IPS DF 19.7 (cell line): Measurements from ENCODE around the gene MED12.

Experiments
- DNase-seq: peaks from one replicate; pipeline ENCODE4 v3.0.0-alpha.2; 2013; ENCODE audit warnings: low read depth, low spot score

MED12 gene

DNA sequence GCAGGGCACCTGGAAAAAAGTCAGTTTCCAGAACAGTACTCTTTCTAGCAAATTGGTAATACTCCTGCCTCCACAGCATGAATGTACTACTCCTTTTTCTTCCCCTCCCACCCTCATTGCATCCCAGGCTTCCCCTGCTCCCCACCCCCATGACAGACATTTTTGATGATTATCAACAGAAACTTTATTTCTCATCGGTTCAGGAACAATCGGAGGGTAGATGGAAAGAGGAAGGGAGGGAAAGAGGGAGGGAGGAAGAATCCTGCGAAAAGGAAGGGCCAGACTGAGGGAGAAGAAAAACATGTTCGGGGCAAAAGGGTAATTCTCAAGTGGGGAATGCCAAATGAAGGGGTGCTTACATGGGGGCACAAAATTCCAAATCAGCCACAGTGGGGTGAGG is 11.2 kb upstream of the MED12 start:
- no peak for DNase-seq

DNA sequence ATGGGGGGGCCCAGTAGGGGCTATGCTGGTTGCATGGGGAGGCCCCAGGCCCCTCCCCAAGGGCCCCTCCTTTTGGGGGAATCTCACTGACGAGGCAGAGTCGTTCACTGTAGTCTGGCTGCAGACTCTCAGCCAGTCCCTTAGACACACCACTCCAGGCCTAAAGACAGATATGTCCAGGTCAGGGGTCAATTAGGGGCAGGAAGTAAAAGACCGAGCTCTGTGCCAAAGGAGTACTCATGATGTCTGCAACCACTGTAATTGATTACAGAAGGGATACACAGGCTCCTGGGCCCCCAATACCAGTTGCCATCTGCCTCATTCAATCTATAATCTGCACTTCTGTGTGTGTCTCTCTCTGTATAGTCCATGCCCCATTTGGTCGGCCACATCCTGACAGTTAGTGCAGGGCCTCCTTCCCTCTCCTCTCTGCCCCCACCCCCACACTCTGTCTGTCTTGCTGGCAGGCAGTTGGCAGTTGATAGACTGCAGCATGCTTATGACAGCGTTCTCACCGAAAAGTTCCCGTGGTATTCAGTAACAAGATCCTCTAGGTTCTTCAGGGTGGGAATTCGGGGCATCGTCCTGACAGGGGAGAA is 10.5 kb upstream of the MED12 start:
- DNase-seq: no peak

DNA sequence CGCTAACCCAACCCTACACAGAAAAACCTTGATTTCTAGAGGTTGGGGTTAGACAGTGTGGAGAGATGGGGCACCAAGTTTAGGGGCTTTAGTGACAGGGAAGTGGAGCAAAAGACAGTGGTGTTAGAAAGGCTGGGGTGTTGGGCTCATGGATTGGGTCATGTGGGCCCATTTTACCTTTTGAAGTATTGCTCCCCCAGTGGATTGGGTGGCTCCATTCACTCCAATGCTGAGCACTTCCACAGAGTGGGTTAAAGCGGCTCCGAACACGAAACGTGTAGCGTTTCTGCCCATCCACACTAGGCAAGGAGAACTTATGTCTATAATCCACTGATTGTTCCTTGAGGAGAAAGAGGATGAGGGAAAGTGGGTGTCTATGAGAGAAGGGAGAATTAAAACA is 9.3 kb upstream of the MED12 start:
- DNase-seq: no peak

DNA sequence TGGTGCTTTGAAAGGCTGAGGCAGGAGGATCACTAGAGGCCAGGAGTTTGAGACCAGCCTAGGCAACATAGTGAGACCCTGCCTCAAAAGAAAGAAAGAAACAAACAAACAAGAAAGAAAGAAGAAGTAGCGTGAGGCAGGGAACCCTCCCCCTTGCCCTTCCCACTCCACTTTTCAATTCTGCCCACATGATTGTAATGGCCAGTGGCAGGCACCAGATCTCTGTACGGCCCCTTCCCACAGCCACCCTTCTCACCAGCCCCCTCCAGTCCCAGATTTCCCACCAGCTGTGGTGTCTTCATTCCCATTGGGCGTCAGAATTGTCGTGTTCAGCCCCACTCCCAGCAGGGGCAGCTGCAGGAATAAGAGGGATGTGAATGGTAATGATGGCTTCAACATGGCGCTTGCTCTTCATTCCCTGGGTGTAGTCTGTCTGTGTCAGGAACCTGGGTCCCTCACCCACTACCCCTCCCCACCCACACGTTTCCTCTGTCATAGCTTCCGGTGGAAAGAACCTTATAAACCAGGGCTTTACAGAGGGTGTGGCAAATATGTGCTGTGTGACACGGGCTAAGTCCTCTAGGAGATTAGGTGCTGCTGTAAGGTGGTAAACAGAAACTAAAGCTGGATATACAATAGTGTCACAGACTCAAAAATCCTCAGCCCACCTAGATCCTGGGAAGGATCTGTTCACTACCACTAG is 7.1 kb upstream of the MED12 start, which contains the start of gene IL2RG:
IL2RG (minus strand) TSS at position 437 of the 703 bp plus-strand sequence; CDS start at position 399, 38 bp downstream.
- no peak for DNase-seq

DNA sequence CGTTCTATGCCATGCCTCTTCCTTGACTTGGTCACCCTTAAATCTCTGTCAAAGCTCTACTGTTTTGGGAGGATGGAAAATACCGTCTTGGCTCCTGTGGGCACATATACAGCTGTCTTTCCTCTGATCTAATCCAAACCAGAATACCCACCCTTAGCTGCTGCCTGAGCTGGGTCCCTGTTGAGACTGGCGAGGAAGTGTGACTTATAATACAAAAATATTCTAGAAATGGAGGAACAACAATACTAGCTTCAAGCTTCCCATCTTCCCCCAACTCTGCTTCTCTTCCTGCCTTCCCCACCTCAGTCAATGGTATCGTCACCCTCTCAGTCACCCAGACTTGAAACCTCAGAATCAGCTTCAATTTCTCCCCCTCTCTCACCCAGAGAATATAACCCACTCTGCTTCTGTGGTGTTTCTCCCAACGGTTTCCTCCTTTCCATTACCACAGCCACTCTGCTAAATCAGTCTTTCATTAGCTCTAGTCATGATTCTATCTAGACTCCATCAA is 6.4 kb upstream of the MED12 start:
- no peak for DNase-seq

DNA sequence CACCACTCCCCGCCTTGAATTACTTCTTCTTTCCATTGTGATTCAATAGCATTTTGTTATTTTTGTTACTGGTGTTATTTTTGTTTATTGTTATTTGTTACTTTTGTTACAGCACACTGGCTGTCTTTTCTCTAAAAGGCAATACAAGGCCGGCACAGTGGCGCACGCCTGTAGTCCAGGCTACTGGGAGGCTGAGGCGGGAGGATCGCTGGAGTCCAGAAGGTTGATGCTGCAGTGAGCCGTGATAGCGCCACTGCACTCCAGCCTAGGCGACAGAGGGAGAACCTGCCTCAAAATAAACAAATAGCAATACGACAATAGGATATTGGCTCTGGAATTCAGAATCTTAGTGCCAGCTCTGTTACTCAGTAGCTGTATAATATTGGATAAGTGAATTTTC is 1.0 kb upstream of the MED12 start:
- no peak for DNase-seq

DNA sequence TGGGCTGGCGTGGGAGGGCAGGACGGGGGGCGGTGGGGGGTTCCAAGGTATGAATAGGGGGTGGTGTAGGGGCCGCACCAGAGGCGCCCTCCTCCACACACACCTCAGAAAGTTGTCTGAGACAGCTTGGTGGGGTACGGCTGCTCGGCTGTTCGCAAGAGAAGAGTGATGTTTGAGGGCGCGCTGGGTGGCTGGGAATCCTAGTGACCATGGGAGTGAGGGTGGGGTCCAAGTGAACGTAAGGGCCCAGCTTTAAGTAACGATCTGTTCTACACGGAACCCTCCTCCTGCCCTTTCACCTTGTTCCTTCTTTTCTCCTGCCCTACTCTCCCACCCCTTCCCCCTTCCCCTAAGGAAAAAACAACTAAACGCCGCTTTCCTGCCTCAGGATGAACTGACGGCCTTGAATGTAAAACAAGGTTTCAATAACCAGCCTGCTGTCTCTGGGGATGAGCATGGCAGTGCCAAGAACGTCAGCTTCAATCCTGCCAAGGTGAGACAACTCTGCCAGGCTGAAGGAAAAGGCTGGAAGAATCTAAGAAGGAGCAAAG is 664 bp downstream of the MED12 start:
- no peak for DNase-seq

DNA sequence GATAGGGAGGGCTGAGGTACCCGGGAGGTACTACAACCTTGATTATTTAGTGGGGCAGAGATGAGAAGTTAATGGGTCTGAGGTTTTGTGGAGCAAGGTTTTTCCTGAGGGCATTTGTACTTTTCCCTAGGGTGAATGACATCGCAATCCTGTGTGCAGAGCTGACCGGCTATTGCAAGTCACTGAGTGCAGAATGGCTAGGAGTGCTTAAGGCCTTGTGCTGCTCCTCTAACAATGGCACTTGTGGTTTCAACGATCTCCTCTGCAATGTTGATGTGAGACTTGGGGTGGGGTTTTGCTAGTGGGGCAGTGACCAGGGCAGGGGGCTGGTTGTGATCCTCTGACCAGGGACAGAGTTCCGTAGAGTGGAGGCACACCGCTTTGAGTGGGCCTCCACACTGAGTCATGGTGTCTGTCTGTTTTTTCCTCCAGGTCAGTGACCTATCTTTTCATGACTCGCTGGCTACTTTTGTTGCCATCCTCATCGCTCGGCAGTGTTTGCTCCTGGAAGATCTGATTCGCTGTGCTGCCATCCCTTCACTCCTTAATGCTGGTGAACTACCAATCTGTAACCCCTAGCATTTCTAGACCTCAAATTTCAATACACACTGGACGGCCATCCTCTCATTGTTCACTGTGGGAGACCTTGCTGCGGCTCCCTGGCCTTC is 9.9 kb downstream of the MED12 start:
- DNase-seq: no peak

DNA sequence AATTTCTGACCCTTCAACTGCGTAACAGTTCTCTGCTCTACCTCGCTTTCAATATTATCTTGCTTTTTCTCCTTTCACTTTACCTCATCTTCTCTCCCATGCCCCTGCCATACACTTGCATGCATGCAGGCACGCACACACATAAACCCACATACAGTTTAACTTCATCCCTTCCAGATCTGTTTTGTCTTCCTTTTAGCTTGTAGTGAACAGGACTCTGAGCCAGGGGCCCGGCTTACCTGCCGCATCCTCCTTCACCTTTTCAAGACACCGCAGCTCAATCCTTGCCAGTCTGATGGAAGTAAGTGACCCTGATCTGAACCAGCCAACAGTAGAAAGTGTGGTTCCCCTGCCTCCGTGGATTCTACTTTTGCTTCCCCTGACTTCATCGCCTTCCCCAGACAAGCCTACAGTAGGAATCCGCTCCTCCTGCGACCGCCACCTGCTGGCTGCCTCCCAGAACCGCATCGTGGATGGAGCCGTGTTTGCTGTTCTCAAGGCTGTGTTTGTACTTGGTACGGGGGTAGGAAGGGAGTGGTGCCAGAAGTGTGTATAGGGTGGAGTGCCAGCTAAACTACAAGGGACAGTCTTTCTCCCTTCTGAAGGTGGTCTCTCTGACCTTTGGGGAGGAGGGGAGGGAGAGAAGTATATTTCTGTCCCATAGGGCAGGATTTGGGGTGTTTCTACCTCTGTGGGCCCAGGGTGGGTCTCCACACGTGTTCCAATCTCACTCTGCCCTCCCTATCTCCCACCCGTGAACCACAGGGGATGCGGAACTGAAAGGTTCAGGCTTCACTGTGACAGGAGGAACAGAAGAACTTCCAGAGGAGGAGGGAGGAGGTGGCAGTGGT is 10.7 kb downstream of the MED12 start:
- no peak for DNase-seq

DNA sequence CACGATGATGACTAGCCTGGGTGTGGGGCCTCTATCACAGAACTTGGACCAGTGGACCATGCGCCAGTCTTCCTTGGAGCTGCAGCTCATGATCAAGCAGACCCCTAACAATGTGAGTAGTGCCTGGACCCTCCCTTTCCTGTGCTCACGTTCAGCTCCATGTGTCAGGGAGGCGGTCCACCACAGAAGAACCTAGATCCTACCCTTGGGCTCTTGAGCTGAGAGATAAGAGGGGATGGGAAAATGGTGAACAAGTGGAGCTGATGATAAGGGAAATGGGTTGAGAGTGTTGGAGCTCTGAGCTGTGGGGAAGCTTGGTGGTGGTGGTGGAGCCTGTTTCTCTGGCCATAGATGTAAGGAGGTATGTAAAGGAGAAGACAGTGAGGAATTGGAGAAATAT is 13.1 kb downstream of the MED12 start:
- no peak for DNase-seq

DNA sequence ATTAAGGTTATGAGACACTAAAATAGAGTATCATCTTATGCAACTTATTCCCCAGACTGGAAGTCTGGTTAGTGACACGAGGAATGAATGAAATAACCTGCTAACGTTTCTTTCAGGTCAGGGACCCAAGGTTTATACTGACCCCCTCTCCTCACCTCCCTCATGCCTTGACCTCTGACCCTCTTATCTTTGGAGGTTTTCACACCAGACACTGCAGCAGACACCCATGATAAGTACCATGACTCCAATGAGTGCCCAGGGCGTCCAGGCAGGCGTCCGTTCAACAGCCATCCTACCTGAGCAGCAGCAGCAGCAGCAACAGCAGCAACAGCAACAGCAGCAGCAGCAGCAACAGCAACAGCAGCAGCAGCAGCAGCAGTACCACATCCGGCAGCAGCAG is 22.0 kb downstream of the MED12 start:
- DNase-seq: no peak

DNA sequence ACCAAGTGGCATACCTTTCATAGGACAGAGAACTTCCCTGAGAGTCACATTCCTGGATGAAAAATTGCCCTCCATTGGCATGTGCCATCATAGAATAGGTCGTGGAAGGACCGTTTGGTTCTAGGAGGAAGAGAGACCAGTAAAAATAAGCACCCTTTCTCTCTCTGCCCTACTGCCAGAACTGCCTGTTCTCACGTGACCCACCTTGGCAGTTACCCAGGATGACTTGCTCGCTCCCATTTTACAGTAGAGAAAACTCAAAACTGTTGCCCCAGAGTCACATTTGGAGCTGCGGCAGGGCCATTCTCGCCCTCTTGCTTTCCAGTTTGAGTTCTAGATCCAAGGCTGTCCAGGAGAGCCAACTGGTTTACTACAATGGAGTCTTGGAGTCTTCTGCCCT is 25.1 kb downstream of the MED12 start:
- no peak for DNase-seq

DNA sequence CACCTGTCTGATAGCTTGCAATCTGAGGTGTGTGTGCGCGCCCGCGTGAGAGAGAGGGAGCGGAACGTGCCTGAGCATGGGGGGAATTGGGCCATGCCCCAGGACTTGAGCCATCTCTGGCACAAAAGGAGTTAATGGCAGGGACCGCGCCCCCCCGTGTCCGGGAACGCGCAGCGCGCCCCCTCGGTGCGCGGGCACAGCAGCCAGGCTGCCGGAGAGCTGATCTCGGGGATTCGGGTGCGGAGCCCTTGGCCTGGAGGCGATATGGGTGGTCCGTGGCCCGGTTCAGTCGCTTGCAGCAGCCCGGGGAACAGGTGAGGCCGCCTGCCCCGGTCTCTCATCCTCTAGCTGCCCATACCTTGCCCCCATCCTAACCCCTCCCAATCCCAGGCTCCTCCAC is 26.3 kb downstream of the MED12 start, which contains the start of gene NLGN3:
NLGN3 (plus strand) TSS at position 191 of the 400 bp plus-strand sequence. CDS start 2,909 bp downstream, outside the sequence.
- no peak for DNase-seq

DNA sequence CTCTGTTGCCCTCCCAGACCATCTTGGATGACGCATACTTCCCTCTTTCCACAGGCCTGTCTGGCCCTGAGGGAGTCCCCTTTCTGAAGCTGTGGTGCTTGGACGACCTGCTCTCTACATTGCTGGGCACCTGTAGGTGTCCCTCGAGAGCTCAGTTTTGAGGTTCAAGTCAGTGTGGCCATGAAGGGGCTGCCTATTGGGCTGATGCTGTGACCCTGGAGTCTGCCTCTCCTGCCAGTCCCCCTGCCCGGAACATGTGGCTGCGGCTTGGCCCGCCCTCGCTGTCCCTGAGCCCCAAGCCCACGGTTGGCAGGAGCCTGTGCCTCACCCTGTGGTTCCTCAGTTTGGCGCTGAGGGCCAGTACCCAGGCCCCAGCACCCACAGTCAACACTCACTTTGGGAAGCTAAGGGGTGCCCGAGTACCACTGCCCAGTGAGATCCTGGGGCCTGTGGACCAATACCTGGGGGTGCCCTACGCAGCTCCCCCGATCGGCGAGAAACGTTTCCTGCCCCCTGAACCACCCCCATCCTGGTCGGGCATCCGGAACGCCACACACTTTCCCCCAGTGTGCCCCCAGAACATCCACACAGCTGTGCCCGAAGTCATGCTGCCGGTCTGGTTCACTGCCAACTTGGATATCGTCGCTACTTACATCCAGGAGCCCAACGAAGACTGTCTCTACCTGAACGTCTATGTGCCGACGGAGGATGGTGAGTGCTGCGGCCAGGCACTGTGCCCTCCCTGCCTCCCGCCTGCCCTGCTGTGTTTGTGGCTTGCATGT is 29.3 kb downstream of the MED12 start:
- no peak for DNase-seq

DNA sequence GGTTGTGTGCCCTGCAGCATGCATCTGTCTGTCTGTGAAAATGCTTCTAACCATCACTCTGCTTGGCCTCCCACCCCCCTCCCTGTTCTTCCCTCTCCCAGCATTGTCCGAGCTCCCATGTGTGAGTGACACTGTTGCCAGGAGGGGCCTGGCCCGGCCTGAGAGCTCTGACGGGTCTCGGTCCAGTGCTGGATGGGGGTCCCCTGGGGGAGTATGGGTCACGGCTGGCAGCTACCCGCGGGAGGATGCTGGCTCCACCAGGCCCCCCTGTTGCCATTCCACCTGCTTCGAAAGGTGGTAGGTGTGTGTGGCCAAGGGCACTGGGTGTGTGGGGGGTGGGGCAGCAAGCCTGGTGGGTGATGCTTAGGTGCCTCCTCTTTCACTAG is 29.9 kb downstream of the MED12 start:
- no peak for DNase-seq

DNA sequence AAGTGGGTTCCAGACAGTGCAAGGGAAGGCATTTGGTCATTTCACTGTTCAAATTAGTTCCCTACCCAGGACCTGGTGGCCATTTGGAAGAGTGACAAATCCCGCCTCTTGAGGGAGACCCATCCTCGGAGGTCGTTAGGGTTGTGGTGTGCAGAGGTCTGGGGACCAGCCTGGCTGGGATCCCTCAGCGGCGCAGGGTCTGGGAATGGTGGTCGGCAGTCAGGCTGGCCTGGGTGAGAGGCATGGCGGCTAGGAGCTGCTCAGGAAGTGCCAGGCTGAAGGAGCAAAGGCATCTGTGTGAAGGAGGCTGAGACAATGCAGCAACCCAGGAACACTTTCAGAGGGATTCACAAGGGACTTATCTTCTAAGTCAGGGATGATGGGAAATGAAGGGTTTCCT is 33.0 kb downstream of the MED12 start:
- DNase-seq: no peak

DNA sequence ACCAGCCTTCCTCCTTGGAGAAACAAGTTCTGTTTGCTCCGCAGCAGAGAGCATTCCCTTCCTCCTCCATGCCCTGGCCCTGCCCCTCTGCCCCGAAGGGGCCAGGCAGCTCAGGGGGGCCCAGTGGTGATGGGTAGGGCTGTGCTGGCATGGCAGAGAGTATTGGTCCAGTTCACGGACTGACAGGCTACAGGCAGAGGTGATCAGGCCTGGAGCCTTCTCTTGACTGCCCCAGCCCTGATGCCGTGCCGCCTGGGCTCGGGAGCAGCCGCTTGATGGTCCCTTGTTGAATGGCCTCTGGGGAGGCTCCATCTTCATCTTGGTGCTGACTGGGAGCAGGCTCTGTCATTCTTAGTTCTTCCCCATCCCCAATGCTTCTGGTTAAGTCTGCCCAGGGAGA is 35.8 kb downstream of the MED12 start:
- no peak for DNase-seq

DNA sequence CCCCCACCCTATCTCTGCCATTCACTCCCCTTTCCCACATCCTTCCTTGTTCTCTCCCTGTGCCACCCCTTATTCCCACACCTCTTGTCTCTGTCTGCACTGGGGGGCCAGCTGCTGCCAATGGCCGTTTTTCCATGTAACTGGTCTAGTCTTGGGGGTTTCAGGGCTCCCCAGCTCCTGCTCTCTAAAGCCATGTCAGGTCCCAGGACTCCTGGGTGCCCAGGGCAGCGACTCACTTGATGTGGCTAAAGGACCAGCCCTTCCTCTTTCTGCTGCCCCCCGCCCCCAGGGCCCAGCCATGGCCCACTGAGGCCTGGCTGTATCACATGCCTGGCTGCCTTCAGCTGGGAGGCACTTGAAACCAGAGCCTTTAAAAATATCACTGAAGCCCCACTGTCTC is 36.2 kb downstream of the MED12 start:
- DNase-seq: no peak

DNA sequence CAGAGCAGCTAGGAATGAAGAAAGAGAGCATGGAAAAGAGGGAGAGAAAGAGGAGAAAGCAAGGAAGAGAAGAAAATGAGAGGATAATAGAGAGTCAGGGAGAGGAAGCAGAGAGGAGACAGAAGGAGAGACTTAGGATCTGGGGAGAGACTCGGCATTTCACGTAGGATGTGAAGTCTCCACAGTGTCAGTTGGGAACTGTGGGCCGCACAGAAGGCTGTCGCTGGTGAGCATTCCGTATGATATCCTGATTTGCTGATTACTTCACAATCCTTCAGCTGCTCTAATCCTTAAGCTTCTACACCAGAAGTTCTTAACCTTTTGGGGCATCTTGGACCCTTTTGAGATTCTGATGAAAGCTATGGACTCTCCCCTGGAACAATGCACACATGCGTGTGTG is 40.2 kb downstream of the MED12 start:
- no peak for DNase-seq

DNA sequence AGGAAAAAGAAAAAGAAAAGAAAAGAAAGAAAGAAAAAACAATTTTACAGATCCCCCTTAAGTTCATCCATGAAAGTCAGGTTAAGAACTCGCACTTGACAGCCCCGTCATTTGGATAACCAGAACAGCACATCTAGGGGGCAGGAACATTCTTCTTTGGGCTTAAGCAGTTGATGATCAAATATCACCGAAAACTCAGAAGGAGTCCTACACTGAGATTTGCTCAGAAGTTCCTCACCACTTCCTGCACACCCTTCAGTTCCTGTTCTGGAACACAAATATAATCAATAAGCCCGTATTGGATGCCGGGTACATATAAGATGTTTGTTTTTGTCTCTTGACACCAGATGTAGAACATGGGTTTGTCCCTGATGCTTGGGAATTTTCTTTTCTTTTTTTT is 40.9 kb downstream of the MED12 start:
- DNase-seq: no peak

DNA sequence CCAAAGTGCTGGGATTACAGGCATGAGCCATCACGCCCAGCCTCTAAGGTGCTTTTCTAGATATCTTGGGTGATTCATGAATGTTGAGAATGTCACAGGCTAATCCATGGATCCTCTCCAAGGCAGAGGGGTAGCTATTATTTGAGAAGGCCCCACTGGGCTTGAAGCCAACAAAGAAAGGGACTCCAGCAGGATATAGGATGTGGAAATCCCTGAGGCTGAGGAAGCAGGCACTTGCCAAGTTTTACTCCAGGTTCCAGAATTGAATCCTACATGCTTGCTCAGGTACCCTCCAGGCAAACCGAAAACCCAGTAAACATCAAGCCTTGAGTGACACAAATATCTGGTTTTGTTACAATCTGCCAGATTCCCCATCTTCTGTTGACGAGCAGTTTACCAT is 42.1 kb downstream of the MED12 start:
- DNase-seq: no peak
